ENCODE measurements around the gene LAMA3. TPM values are rescaled to one million over a fixed set of nuclear protein-coding genes. Genes with fewer than 3 reads are reported as not detected.

The LAMA3 gene
- total RNA-seq, 4 donors from 2014 or later = 46.3 to 80.6 (median 67.1) TPM

Other genes starting within 250 kb of the LAMA3 start
- 10 to 100 TPM; 57.9 to 69.5 (median 61.4) TPM for gene RIOK3, start 236.2 kb upstream of the LAMA3 start, total RNA-seq
- gene RMC1, start 185.9 kb upstream of the LAMA3 start, total RNA-seq = 10 to 100 TPM; 17.3 to 32.4 (median 18.3) TPM
- gene NPC1, start 102.9 kb upstream of the LAMA3 start, total RNA-seq = 10 to 100 TPM; 62.8 to 96.4 (median 77.3) TPM
- 10 to 100 TPM; 13.0 to 22.1 (median 16.8) TPM for gene ANKRD29, start 26.5 kb upstream of the LAMA3 start, total RNA-seq

Measured in tibial nerve (tissue), 4 donors.